HFF-Myc (cell line): ENCODE results near the gene GALNS.

Experiments
- DNase-seq: peaks from one replicate; pipeline ENCODE4 v3.0.0-alpha.2; 2011; ENCODE audit warnings: low read depth; ENCODE audit errors: extremely low read depth
- H3K4me3 ChIP-seq: replicated peaks from 2 replicates; pipeline ENCODE4 v1.5.1; 2011; ENCODE audit warnings: low read depth, mild to moderate bottlenecking, control low read depth, low read length
- TF ChIP-seq, protein P1 (sequence below): IDR thresholded peaks from 2 replicates; pipeline ENCODE4 v1.5.1; 2012; ENCODE audit warnings: mild to moderate bottlenecking, low read depth, low read length, control low read depth; ENCODE audit errors: missing control alignments

GALNS gene

GRCh38 chr16:88816736-88817535 is 39.8 kb downstream of the GALNS start:
- TF ChIP-seq, protein P1, sequence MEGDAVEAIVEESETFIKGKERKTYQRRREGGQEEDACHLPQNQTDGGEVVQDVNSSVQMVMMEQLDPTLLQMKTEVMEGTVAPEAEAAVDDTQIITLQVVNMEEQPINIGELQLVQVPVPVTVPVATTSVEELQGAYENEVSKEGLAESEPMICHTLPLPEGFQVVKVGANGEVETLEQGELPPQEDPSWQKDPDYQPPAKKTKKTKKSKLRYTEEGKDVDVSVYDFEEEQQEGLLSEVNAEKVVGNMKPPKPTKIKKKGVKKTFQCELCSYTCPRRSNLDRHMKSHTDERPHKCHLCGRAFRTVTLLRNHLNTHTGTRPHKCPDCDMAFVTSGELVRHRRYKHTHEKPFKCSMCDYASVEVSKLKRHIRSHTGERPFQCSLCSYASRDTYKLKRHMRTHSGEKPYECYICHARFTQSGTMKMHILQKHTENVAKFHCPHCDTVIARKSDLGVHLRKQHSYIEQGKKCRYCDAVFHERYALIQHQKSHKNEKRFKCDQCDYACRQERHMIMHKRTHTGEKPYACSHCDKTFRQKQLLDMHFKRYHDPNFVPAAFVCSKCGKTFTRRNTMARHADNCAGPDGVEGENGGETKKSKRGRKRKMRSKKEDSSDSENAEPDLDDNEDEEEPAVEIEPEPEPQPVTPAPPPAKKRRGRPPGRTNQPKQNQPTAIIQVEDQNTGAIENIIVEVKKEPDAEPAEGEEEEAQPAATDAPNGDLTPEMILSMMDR = no peak
- H3K4me3 ChIP-seq = no peak overlapping the region
- no peak for DNase-seq

DNA sequence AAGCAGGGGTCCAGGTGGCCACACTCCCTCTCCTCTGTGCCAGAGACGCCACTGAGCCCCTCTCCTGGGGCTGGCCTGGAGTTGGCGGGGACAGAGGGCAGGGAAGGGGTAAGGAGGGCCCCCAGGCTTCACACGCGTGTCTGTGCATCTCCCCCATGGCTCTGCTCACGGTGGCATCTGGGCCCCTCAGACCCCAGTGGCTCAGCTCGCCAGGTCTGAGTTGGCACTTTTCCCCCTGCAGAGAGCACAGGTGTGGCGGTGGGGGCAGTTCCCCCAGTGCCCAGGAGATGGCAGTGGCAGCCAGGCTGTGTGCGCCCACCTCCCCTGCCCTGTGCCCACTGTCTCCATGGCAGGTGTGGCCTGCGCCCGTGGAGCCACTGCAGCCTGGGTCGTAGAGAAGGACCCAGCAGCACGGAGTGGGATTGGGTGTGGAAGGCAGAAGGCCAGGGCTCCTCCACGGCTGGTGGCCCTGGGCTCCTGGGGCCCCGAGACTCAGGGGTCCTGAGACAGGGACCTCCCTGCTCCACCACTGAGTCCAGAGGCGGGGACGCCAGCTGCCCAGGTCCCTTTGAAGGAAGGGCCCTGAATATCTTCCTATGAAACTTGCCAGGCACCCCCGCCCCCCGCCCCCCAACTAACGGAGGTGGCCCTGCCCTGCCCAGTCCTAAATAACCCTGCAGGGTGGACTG is 40.7 kb downstream of the GALNS start:
- TF ChIP-seq, protein P1 = peak; percentile 78
- DNase-seq = no peak
- no peak overlapping the region for H3K4me3 ChIP-seq

GRCh38 chr16:88815227-88815626 is 41.5 kb downstream of the GALNS start:
- no peak overlapping the region for H3K4me3 ChIP-seq
- DNase-seq = no peak
- TF ChIP-seq, protein P1 = no peak

GRCh38 chr16:88814144-88814502 is 42.6 kb downstream of the GALNS start:
- DNase-seq = no peak
- H3K4me3 ChIP-seq = no peak overlapping the region
- TF ChIP-seq, protein P1 = no peak

- TF ChIP-seq, protein P1 = no peak
- no peak overlapping the region for H3K4me3 ChIP-seq
- no peak for DNase-seq
These were observed 43.2 kb downstream of the GALNS start for GRCh38 chr16:88813269-88814143.

- DNase-seq = no peak
- TF ChIP-seq, protein P1 = no peak
- H3K4me3 ChIP-seq = peak overlapping the region; percentile 90
These were observed 44.1 kb downstream of the GALNS start for GRCh38 chr16:88812513-88813268.
